GM12878 (cell line): Measurements from ENCODE around the gene CAMK2G. TPM values are rescaled to one million over a fixed set of nuclear protein-coding genes. Genes with fewer than 3 reads are reported as not detected.

Source experiments
- ATAC-seq: fragments of 200-7000 bp; cut with Tn5 transposase; 3 replicates; pipeline ENCODE4 v1.9.1; 2020; ENCODE audit warnings: mild to moderate bottlenecking, moderate library complexity
- BruUV-seq: library from RNA; stranded (reverse); fragments of 400-500 nt; replicated peaks from 2 replicates; lab custom pipeline; 2021; lab: Mats Ljungman, UMichigan
- CTCF ChIA-PET: fragments of 300-600 bp; sonication (Branson Sonifier 250); formaldehyde crosslinking; extraction: SDS; loops from one replicate; lab custom pipeline; 2021; ENCODE audit warnings: inconsistent platforms; lab: Yijun Ruan, JAX
- POLR2A ChIA-PET: fragments of 350-600 bp; formaldehyde crosslinking; extraction: SDS; loops from one replicate; lab custom pipeline; 2021; ENCODE audit warnings: inconsistent platforms; lab: Charles Lee
- RAD21 ChIA-PET: fragments of 300-600 bp; sonication (Branson Sonifier 250); formaldehyde crosslinking; loops from one replicate; lab custom pipeline; 2023; ENCODE audit warnings: antibody characterized with exemption; ENCODE audit not compliant: unreplicated experiment; lab: Charles Lee
- SMC1A ChIA-PET: fragments of 300-600 bp; sonication (Branson Sonifier 250); formaldehyde crosslinking; loops from one replicate; lab custom pipeline; 2023; ENCODE audit not compliant: unreplicated experiment, uncharacterized antibody; lab: Charles Lee
- DNase-seq: peaks from one replicate; pipeline ENCODE4 v3.0.0-alpha.2; 2011; ENCODE audit warnings: low read depth, low spot score
- FAIRE-seq: peaks from 3 replicates; lab custom pipeline; 2011; peaks lifted over from hg19 to GRCh38; lab: Jason Lieb, UNC
- H2AFZ ChIP-seq: 2 replicates; pipeline ENCODE4 v1.6.0; 2011; ENCODE audit warnings: low read depth, low read length, control low read depth; ENCODE audit not compliant: control insufficient read depth
- H3K27ac ChIP-seq: 2 replicates; pipeline ENCODE4 v1.5.1; 2011; ENCODE audit warnings: control low read depth; ENCODE audit not compliant: control insufficient read depth, insufficient read depth
- H3K27me3 ChIP-seq, 2 experiments: replicated peaks in 1 of 2; 2 replicates each; pipeline versions ENCODE4 v1.6.0 to v1.6.1; 2011; ENCODE audit warnings: low read length in 1 of 2; ENCODE audit not compliant: control insufficient read depth in 2 of 2, insufficient read depth in 2 of 2
- H3K36me3 ChIP-seq, 2 experiments: 2 replicates each; pipeline ENCODE4 v1.5.1; 2011; ENCODE audit warnings: low read length in 1 of 2; ENCODE audit not compliant: control insufficient read depth in 2 of 2, insufficient read depth in 2 of 2
- H3K4me1 ChIP-seq: 2 replicates; pipeline ENCODE4 v1.6.1; 2011; ENCODE audit warnings: mild to moderate bottlenecking, low read length, moderate library complexity, mixed read lengths; ENCODE audit not compliant: control insufficient read depth, insufficient read depth
- H3K4me2 ChIP-seq: 2 replicates; pipeline ENCODE4 v1.6.0; 2011; ENCODE audit warnings: control low read depth; ENCODE audit not compliant: control insufficient read depth, insufficient read depth
- H3K4me3 ChIP-seq: fragments of 200-600 bp; sonication (generic); 2 replicates; pipeline ENCODE4 v1.5.1; 2016
- H3K79me2 ChIP-seq: 2 replicates; pipeline ENCODE4 v1.6.0; 2011; ENCODE audit warnings: low read length; ENCODE audit not compliant: control insufficient read depth, insufficient read depth
- H3K9ac ChIP-seq: 2 replicates; pipeline ENCODE4 v1.8.0; 2011; ENCODE audit warnings: low read length, control low read depth, mixed read lengths; ENCODE audit not compliant: control insufficient read depth, insufficient read depth
- H3K9me3 ChIP-seq: replicated peaks from 3 replicates; pipeline ENCODE4 v1.5.1; 2011; ENCODE audit warnings: mild to moderate bottlenecking, low read length; ENCODE audit not compliant: control insufficient read depth, insufficient read depth
- H4K20me1 ChIP-seq: 2 replicates; pipeline ENCODE4 v1.6.0; 2011; ENCODE audit not compliant: control insufficient read depth, insufficient read depth
- PML ChIP-seq: IDR thresholded peaks from 2 replicates; pipeline ENCODE4 v1.6.1; 2012; ENCODE audit warnings: low read length, inconsistent platforms
- POLR2A ChIP-seq: IDR thresholded peaks from 2 replicates; pipeline ENCODE4 v1.6.1; 2011; ENCODE audit warnings: low read depth, mild to moderate bottlenecking, low read length
- POLR2AphosphoS5 ChIP-seq: IDR thresholded peaks from 2 replicates; pipeline ENCODE4 v1.6.1; 2011; ENCODE audit warnings: mild to moderate bottlenecking, low read length, inconsistent platforms
- SIX5 ChIP-seq: IDR thresholded peaks from 2 replicates; pipeline ENCODE4 v1.6.1; 2011; ENCODE audit warnings: mild to moderate bottlenecking, low read depth, low read length, moderate library complexity; ENCODE audit not compliant: severe bottlenecking
- SRF ChIP-seq, 2 experiments: IDR thresholded peaks; 2 replicates each; pipeline ENCODE4 v1.6.1; 2011; ENCODE audit warnings: low read depth in 2 of 2, low read length in 2 of 2, mild to moderate bottlenecking in 1 of 2, moderate library complexity in 1 of 2
- WGBS: methylation state at CpG from one replicate; pipeline ENCODE4 v1.1.6; 2016; ENCODE audit warnings: low lambda C conversion rate; ENCODE audit not compliant: insufficient replicate concordance, insufficient coverage; ENCODE audit errors: missing lambda C conversion rate; 5-methylcytosine and 5-hydroxymethylcytosine counted together
- in situ Hi-C: fragments of 300-500 bp; cut with MboI; formaldehyde crosslinking; loops from 9 replicates; pipeline ENCODE4 v1.14.3; 2018; ENCODE audit warnings: mixed read lengths
- intact Hi-C: fragments of 100-400 bp; cut with micrococcal nuclease; formaldehyde crosslinking; loops from one replicate; pipeline ENCODE4 v1.14.2; 2022; ENCODE audit not compliant: unreplicated experiment
- polyA plus RNA-seq, 11 experiments: library from polyadenylated mRNA; depleted of rRNA in 4 of 11; unstranded in 6 of 11; stranded (reverse) in 5 of 11; fragments of >200 nt; fragmentation: Nextera tagmentation in 4 of 11; fragmentation: Illumina TruSeq in 1 of 11; extraction: Ambion mirVana in 4 of 11; extraction: Trizol in 1 of 11; gene quantifications; 1 replicate in 1 of 11; 2 replicates in 10 of 11; pipeline versions ENCODE4 v1.2.1 to v1.2.3, GENCODE V29; 2011 to 2016; ENCODE audit warnings: inconsistent platforms in 2 of 11, missing spikeins in 2 of 11, low read depth in 1 of 11
- total RNA-seq, 4 experiments: library from RNA; depleted of rRNA in 3 of 4; stranded (reverse); fragments of >200 nt in 3 of 4; fragmentation: Illumina TruSeq in 1 of 4; extraction: Trizol in 1 of 4; gene quantifications; 2 replicates each; pipeline versions ENCODE4 v1.2.1 to v1.2.3, GENCODE V29; 2013 to 2021

CAMK2G gene
- total and polyA plus RNA-seq, 10 of the 15 experiments (the other 5 are each of a cell fraction or from before 2014, with no cell fraction given), result 5.5 to 24.3 (median 16.9) TPM

DNA sequence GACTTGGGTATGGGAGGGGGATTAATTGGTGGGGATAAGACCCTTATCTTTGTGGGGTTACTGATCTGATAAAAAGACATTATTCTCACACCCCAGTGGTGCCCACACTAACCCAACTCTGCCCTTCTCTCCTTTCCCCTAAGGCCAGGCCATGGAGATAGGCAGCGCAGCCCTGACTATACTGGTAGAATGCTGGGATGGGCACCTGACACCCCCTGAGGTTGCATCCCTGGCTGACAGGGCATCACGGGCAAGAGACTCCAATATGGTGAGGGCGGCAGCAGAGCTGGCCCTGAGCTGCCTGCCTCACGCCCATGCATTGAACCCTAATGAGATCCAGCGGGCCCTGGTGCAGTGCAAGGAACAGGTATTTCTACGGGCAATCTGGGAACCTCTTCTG lies 76.3 kb downstream of the CAMK2G start:
- RAD21 ChIA-PET, result no interaction called here
- no peak overlapping the region for H3K9ac ChIP-seq
- in situ Hi-C loops, result no loop called here

DNA sequence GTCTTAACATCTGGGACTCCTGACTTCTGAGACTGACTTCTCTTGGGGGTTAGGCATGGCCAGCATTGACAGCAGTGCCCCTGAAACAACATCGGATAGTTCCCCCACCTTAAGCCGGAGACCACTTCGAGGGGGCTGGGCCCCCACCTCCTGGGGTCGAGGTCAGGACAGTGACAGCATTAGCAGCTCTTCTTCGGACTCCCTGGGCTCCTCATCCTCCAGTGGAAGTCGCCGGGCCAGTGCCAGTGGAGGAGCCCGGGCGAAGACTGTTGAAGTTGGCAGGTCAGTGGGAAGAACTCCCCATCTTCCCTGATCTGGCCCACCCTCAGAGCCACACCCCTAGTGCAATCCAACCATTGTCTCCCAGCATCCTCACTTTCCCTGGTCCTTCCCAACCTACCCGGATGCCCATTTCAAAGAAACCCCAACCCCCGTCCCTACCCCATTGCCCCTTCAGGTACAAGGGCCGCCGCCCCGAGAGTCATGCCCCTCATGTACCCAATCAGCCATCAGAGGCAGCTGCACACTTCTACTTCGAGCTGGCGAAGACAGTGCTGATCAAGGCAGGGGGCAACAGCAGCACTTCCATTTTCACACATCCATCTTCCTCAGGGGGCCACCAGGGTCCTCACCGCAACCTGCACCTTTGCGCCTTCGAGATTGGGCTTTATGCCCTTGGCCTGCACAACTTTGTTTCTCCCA lies 76.9 kb downstream of the CAMK2G start:
- Histone ChIP-seq H3K9ac (no peak overlapping the region), H3K27me3 (no peaks in the 10 kb centered on the region), H4K20me1 (no peaks in the 10 kb centered on the region), H3K4me3 (no peak overlapping the region), H3K4me1 (no peaks in the 10 kb centered on the region), H3K36me3 (peaks cover 13 to 27% of the 10 kb centered on the region in 2 experiments), H2AFZ (no peak overlapping the region), H3K4me2 (no peak overlapping the region), H3K9me3 (no peaks in the 10 kb centered on the region), H3K27ac (no peak overlapping the region), H3K79me2 (no peaks in the 10 kb centered on the region)
- FAIRE-seq, result no peak
- TF ChIP-seq PML (no peak), SRF (IDR thresholded peaks at IDR 0.05; ENCODE audit: low read depth in 2 of 2, low read length in 2 of 2) (no peak), POLR2AphosphoS5 (peak; percentile 58; the same call in 1 of the 2 replicates)
- WGBS, result 96% methylated on average over 19 of the region's 19 CpGs
- POLR2A ChIA-PET, result no interaction called here
- CTCF ChIA-PET, result no interaction called here
- in situ Hi-C loops, result no loop called here
- no peak for DNase-seq
- intact Hi-C loops, result no loop called here
- SMC1A ChIA-PET, result interaction anchor here (0.6 kb wide), 1 partner anchor 149 kb away, joined by 3 read pairs; no protein-coding TSS in a partner anchor
- no peak for ATAC-seq
- RAD21 ChIA-PET, result no interaction called here
- BruUV-seq, result no TSS peak

More for the DNA sequence above, 76.3 kb downstream of the CAMK2G start:
- Histone ChIP-seq H3K4me3 (no peak overlapping the region), H3K79me2 (no peaks in the 10 kb centered on the region; the same call in 1 of the 2 replicates), H3K27ac (no peak overlapping the region), H2AFZ (no peak overlapping the region), H3K4me1 (peaks cover 3% of the 10 kb centered on the region), H3K27me3 (no peaks in the 10 kb centered on the region), H3K9me3 (no peaks in the 10 kb centered on the region), H3K4me2 (no peak overlapping the region), H3K36me3 (peaks cover 17 to 32% of the 10 kb centered on the region in 2 experiments), H4K20me1 (no peaks in the 10 kb centered on the region)
- POLR2A ChIA-PET, result interaction anchor here (1.4 kb wide), 1 partner anchor 10 kb away, joined by 5 read pairs; no protein-coding TSS in a partner anchor
- intact Hi-C loops, result no loop called here
- ATAC-seq (no peak), FAIRE-seq (no peak), DNase-seq (no peak)
- CTCF ChIA-PET, result interaction anchor here (0.5 kb wide), 1 partner anchor 460 kb away, joined by 3 read pairs; no protein-coding TSS in a partner anchor
- WGBS, result 98% methylated on average over 6 of the region's 6 CpGs
- SMC1A ChIA-PET, result interaction anchor here (0.6 kb wide), 1 partner anchor 149 kb away, joined by 3 read pairs; no protein-coding TSS in a partner anchor
- TF ChIP-seq SIX5, result no peak
- TF ChIP-seq POLR2A, result peak; percentile 57
- no TSS peak for BruUV-seq
